HepG2 (cell line): ENCODE results near the gene SNRNP200. TPM values are rescaled to one million over a fixed set of nuclear protein-coding genes. Genes with fewer than 3 reads are reported as not detected.

Experiments used
- AFF4 ChIP-seq: sonication (generic); formaldehyde crosslinking; IDR thresholded peaks from 2 replicates; pipeline ENCODE4 v1.4.0; 2020; ENCODE audit warnings: missing genetic modification reagents
- ARHGAP35 ChIP-seq: sonication (generic); formaldehyde crosslinking; IDR thresholded peaks from 2 replicates; pipeline ENCODE4 v1.9.0; 2022; ENCODE audit warnings: mild to moderate bottlenecking, inconsistent platforms, moderate library complexity, missing genetic modification reagents, borderline replicate concordance
- ARNTL ChIP-seq: sonication (generic); formaldehyde crosslinking; IDR thresholded peaks from 2 replicates; pipeline ENCODE4 v1.4.0; 2020; ENCODE audit warnings: mild to moderate bottlenecking, missing genetic modification reagents
- CEBPB ChIP-seq: IDR thresholded peaks from 2 replicates; pipeline ENCODE4 v1.6.1; 2011; ENCODE audit warnings: low read depth, low read length, improper control_type of control experiment, borderline replicate concordance
- FOXA1 ChIP-seq, 2 experiments: fragments of 450-650 bp in 1 of 2; sonication (generic) in 1 of 2; formaldehyde crosslinking in 1 of 2; IDR thresholded peaks; 2 replicates each; pipeline versions ENCODE4 v1.4.0 to v1.6.1; 2016 to 2020; ENCODE audit warnings: missing genetic modification reagents in 1 of 2
- FOXC1 ChIP-seq: sonication (generic); formaldehyde crosslinking; IDR thresholded peaks from 2 replicates; pipeline ENCODE4 v1.8.0; 2022; ENCODE audit warnings: mild to moderate bottlenecking, missing genetic modification reagents, borderline replicate concordance
- KDM6A ChIP-seq: IDR thresholded peaks from 2 replicates; pipeline ENCODE4 v1.6.1; 2016; ENCODE audit warnings: low read depth
- RFXAP ChIP-seq: sonication (generic); formaldehyde crosslinking; IDR thresholded peaks from 2 replicates; pipeline ENCODE4 v1.4.0; 2020; ENCODE audit warnings: missing genetic modification reagents, borderline replicate concordance
- SNAPC2 ChIP-seq: sonication (generic); formaldehyde crosslinking; IDR thresholded peaks from 2 replicates; pipeline ENCODE4 v1.8.1; 2022; ENCODE audit warnings: mild to moderate bottlenecking, missing genetic modification reagents
- TEAD3 ChIP-seq: optimal IDR thresholded peaks from 2 replicates; pipeline ENCODE3; 2016; ENCODE audit warnings: borderline replicate concordance
- ZIK1 ChIP-seq: sonication (generic); formaldehyde crosslinking; IDR thresholded peaks from 2 replicates; pipeline ENCODE4 v1.5.0; 2020; ENCODE audit warnings: mild to moderate bottlenecking, low read depth, missing genetic modification reagents, borderline replicate concordance
- ZSCAN9 ChIP-seq: IDR thresholded peaks from 2 replicates; pipeline ENCODE4 v1.6.1; 2016; ENCODE audit warnings: borderline replicate concordance
- polyA plus RNA-seq, 8 experiments: library from polyadenylated mRNA; depleted of rRNA in 3 of 8; stranded (reverse) in 7 of 8; unstranded in 1 of 8; fragments of >200 nt; fragmentation: Illumina TruSeq in 4 of 8; extraction: Trizol in 4 of 8; gene quantifications; 2 replicates each; pipeline versions ENCODE4 v1.2.1 to v1.2.3, GENCODE V29; 2011 to 2016; ENCODE audit warnings: low read depth in 4 of 8, missing spikeins in 1 of 8, mixed read lengths in 1 of 8; ENCODE audit not compliant: insufficient read depth in 1 of 8
- total RNA-seq, 5 experiments: library from RNA; depleted of rRNA; stranded (reverse); fragments of >200 nt; fragmentation: Illumina TruSeq; extraction: Trizol; gene quantifications; 2 replicates each; pipeline ENCODE4 v1.2.3, GENCODE V29; 2016; ENCODE audit warnings: low read depth in 1 of 5
- TF ChIP-seq, protein P1 (sequence below): sonication (generic); formaldehyde crosslinking; IDR thresholded peaks from 2 replicates; pipeline ENCODE4 v1.4.0; 2020; ENCODE audit warnings: missing genetic modification reagents
- TF ChIP-seq, protein P2 (sequence below): sonication (generic); formaldehyde crosslinking; IDR thresholded peaks from 2 replicates; pipeline ENCODE4 v1.5.0; 2020; ENCODE audit warnings: missing genetic modification reagents
- TF ChIP-seq, protein P3 (sequence below): sonication (generic); formaldehyde crosslinking; IDR thresholded peaks from 2 replicates; pipeline ENCODE4 v1.8.1; 2022; ENCODE audit warnings: low read depth, mild to moderate bottlenecking, missing genetic modification reagents
- TF ChIP-seq, protein P4 (sequence below): sonication (generic); formaldehyde crosslinking; IDR thresholded peaks from 2 replicates; pipeline ENCODE4 v1.8.0; 2022; ENCODE audit warnings: mild to moderate bottlenecking, missing genetic modification reagents, moderate library complexity
- TF ChIP-seq, protein P5 (sequence below): sonication (generic); formaldehyde crosslinking; IDR thresholded peaks from 2 replicates; pipeline ENCODE4 v1.5.0; 2020; ENCODE audit warnings: missing genetic modification reagents, mild to moderate bottlenecking, borderline replicate concordance

The SNRNP200 gene
- total and polyA plus RNA-seq, 2 of the 13 experiments (the other 11 are each of a cell fraction or from before 2014, with no cell fraction given): 99.0 to 232 TPM

- TF ChIP-seq AFF4 (CRISPR knock-in tag) (no peak; the same call in 1 of the 2 replicates), TEAD3 (CRISPR knock-in tag) (peak; percentile 73), ARNTL (CRISPR knock-in tag) (peak; percentile 81), RFXAP (CRISPR knock-in tag) (peak; percentile 20; the same call in 1 of the 2 replicates), CEBPB (no peak), FOXC1 (CRISPR knock-in tag) (peak; percentile 99), KDM6A (0 out of 2 replicates have a peak, but pooled peaks have one; percentile 20), ZIK1 (CRISPR knock-in tag) (peak; percentile 96), FOXA1 (IDR thresholded peaks at IDR 0.05) (no peak), FOXA1 (CRISPR knock-in tag; IDR thresholded peaks at IDR 0.05) (no peak; the same call in 1 of the 2 replicates), SNAPC2 (CRISPR knock-in tag) (0 out of 2 replicates have a peak, but pooled peaks have one; percentile 11), ZSCAN9 (peak; percentile 95), ARHGAP35 (CRISPR knock-in tag) (peak; percentile 91)
- TF ChIP-seq, protein P1, sequence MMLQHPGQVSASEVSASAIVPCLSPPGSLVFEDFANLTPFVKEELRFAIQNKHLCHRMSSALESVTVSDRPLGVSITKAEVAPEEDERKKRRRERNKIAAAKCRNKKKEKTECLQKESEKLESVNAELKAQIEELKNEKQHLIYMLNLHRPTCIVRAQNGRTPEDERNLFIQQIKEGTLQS (CRISPR knock-in tag): no peak; the same call in none of the 2 replicates
- TF ChIP-seq, protein P2, sequence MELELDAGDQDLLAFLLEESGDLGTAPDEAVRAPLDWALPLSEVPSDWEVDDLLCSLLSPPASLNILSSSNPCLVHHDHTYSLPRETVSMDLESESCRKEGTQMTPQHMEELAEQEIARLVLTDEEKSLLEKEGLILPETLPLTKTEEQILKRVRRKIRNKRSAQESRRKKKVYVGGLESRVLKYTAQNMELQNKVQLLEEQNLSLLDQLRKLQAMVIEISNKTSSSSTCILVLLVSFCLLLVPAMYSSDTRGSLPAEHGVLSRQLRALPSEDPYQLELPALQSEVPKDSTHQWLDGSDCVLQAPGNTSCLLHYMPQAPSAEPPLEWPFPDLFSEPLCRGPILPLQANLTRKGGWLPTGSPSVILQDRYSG (CRISPR knock-in tag): 0 out of 2 replicates have a peak, but pooled peaks have one; percentile 76
- TF ChIP-seq, protein P3, sequence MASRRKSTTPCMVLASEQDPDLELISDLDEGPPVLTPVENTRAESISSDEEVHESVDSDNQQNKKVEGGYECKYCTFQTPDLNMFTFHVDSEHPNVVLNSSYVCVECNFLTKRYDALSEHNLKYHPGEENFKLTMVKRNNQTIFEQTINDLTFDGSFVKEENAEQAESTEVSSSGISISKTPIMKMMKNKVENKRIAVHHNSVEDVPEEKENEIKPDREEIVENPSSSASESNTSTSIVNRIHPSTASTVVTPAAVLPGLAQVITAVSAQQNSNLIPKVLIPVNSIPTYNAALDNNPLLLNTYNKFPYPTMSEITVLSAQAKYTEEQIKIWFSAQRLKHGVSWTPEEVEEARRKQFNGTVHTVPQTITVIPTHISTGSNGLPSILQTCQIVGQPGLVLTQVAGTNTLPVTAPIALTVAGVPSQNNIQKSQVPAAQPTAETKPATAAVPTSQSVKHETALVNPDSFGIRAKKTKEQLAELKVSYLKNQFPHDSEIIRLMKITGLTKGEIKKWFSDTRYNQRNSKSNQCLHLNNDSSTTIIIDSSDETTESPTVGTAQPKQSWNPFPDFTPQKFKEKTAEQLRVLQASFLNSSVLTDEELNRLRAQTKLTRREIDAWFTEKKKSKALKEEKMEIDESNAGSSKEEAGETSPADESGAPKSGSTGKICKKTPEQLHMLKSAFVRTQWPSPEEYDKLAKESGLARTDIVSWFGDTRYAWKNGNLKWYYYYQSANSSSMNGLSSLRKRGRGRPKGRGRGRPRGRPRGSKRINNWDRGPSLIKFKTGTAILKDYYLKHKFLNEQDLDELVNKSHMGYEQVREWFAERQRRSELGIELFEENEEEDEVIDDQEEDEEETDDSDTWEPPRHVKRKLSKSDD (CRISPR knock-in tag): peak; percentile 82; the same call in 1 of the 2 replicates
- TF ChIP-seq, protein P4, sequence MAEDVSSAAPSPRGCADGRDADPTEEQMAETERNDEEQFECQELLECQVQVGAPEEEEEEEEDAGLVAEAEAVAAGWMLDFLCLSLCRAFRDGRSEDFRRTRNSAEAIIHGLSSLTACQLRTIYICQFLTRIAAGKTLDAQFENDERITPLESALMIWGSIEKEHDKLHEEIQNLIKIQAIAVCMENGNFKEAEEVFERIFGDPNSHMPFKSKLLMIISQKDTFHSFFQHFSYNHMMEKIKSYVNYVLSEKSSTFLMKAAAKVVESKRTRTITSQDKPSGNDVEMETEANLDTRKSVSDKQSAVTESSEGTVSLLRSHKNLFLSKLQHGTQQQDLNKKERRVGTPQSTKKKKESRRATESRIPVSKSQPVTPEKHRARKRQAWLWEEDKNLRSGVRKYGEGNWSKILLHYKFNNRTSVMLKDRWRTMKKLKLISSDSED: no peak
- TF ChIP-seq, protein P5, sequence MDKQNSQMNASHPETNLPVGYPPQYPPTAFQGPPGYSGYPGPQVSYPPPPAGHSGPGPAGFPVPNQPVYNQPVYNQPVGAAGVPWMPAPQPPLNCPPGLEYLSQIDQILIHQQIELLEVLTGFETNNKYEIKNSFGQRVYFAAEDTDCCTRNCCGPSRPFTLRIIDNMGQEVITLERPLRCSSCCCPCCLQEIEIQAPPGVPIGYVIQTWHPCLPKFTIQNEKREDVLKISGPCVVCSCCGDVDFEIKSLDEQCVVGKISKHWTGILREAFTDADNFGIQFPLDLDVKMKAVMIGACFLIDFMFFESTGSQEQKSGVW (CRISPR knock-in tag): no peak
Measured at GRCh38 chr2:96265840-96266679, 39.3 kb downstream of the SNRNP200 start, which contains the start of the genes CIAO1 and TMEM127 (continued).
